Adrenal gland (tissue), 12 donors: ENCODE data around the gene NXPH1. TPM values are rescaled to one million over a fixed set of nuclear protein-coding genes. Genes with fewer than 3 reads are reported as not detected.

ENCODE experiments used
- DNase-seq, 7 donors: peaks; one replicate each; pipeline ENCODE4 v3.0.0-alpha.2; 2019 to 2020
- H3K27ac ChIP-seq, 5 donors: fragments of 200-600 bp; sonication (generic) in 4 of 5; 1 replicate in 3 of 5; 2 replicates in 2 of 5; pipeline versions ENCODE4 v1.5.1 to v1.8.0; 2016 to 2020; ENCODE audit warnings: mild to moderate bottlenecking in 1 of 5
- H3K27me3 ChIP-seq: fragments of 200-600 bp; 2 replicates; pipeline ENCODE4 v1.8.0; 2021
- H3K36me3 ChIP-seq, 2 donors: fragments of 200-600 bp; replicated peaks in 1 of 2; 1 replicate in 1 of 2; 2 replicates in 1 of 2; pipeline versions ENCODE4 v1.5.1 to v1.8.0; 2018 to 2022
- H3K4me1 ChIP-seq, 2 donors: fragments of 200-600 bp; replicated peaks in 1 of 2; 1 replicate in 1 of 2; 2 replicates in 1 of 2; pipeline versions ENCODE4 v1.5.1 to v1.8.0; 2018 to 2021
- H3K4me3 ChIP-seq, 4 donors: fragments of 200-600 bp; sonication (generic) in 3 of 4; one replicate each; pipeline ENCODE4 v1.5.1; 2016 to 2018
- H3K9me3 ChIP-seq, 3 donors: fragments of 200-600 bp; sonication (generic) in 1 of 3; replicated peaks in 1 of 3; 1 replicate in 2 of 3; 2 replicates in 1 of 3; pipeline versions ENCODE4 v1.5.1 to v1.8.0; 2016 to 2021
- POLR2A ChIP-seq, 2 donors: fragments of 450-650 bp; IDR thresholded peaks; one replicate each; pipeline ENCODE4 v1.6.1; 2017; ENCODE audit warnings: antibody characterized with exemption in 2 of 2, mild to moderate bottlenecking in 2 of 2, moderate library complexity in 1 of 2
- WGBS, 4 donors: extraction: QIAGEN DNeasy Blood & Tissue Kit in 2 of 4; methylation state at CpG; one replicate each; pipeline versions ENCODE4 v1.1.5 to v1.1.7; 2013 to 2017; 5-methylcytosine and 5-hydroxymethylcytosine counted together
- intact Hi-C, 2 donors: fragments of 100-400 bp; cut with DNase I; formaldehyde crosslinking; loops; one replicate each; pipeline versions ENCODE4 v1.14.1 to v1.15.0; 2022 to 2023
- polyA plus RNA-seq, 3 donors: library from polyadenylated mRNA; stranded (reverse); fragments of 200-250 nt in 2 of 3; fragments of 350-450 nt in 1 of 3; fragmentation: Illumina TruSeq in 1 of 3; extraction: RNeasy Lipid Tissue Mini Kit (QIAGEN cat#74804) in 1 of 3; gene quantifications; one replicate each; pipeline ENCODE4 v1.2.3, GENCODE V29; 2013 to 2014
- total RNA-seq, 9 donors: library from RNA; depleted of rRNA in 4 of 9; stranded (reverse); fragments of >200 nt in 4 of 9; fragments of 120-200 nt in 1 of 9; fragmentation: NEBNext Ultra II Directional in 1 of 9; extraction: Animal tissue kit (Norgen Biotek cat#: 25700) in 1 of 9; gene quantifications; one replicate each; pipeline versions ENCODE4 v1.1.0 to v1.2.4, GENCODE V29; 2013 to 2023
- TF ChIP-seq, protein P1 (sequence below), 6 experiments: fragments of 450-650 bp in 4 of 6; fragments of 200-600 bp in 2 of 6; sonication (generic) in 1 of 6; IDR thresholded peaks; 1 replicate in 5 of 6; 2 replicates in 1 of 6; pipeline versions ENCODE4 v1.5.1 to v1.8.0; 2016 to 2021; ENCODE audit warnings: antibody characterized with exemption in 6 of 6, mild to moderate bottlenecking in 2 of 6, moderate library complexity in 1 of 6
- donor health status: healthy with polysubstance abuse.
- donor health status: Bipolar disorder and iron deficiency.
- donor health status: DM: yes; HTN: yes; CAD: no.
- donor health status: DM: no; HTN: no; CAD: no.
- donor health status: DM: no; HTN: no; CAD: no.
- donor health status: DM: yes; HTN: yes; CAD: no.

NXPH1 gene
- total and polyA plus RNA-seq, 12 donors: 6.8 to 80.2 (median 40.7) TPM

DNA sequence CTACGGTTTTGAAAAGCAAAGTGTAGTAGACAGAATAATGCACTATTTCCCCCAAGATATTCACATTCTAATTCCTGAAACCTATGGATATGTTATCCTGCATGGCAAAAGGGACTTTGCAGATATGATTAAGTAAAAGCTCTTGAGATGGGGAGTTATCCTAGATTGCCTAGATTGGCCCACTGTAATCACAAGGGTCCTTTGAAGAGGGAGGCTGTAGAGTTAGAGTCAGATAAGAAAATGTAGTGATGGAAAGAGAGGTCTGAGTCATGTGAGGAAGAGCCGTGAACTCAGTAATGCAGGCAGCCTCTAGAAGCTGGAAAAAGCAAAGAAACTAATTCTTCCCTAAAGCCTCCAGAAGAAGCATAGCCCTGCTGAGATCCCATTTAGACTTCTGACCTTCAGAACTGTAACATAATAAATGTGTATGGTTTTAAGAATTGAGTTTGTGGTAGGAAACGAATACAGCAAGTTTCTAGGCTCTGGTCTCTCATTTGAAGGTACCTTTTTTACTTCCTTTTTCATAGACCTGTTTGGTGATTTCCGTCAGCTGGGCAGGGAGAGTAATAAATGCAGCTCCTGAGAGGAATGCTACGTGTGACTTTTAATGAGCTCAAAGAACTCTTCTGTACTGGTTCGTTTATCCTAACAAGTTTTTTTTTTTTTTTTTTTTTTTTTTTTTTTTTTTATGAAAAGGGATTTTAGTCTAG is 41.9 kb upstream of the NXPH1 start:
- H3K27me3 ChIP-seq: no peaks in the 10 kb centered on the region
- H3K36me3 ChIP-seq: no peaks in the 10 kb centered on the region
- no peaks in the 10 kb centered on the region for H3K9me3 ChIP-seq
- DNase-seq: no peak
- no peak overlapping the region for H3K4me3 ChIP-seq
- WGBS, 4 donors: 48 to 52% (median 50%) methylated on average over 6 of the region's 6 CpGs
- intact Hi-C loops: no loop called here
- TF ChIP-seq POLR2A (IDR thresholded peaks at IDR 0.05): no peak
- TF ChIP-seq, protein P1, sequence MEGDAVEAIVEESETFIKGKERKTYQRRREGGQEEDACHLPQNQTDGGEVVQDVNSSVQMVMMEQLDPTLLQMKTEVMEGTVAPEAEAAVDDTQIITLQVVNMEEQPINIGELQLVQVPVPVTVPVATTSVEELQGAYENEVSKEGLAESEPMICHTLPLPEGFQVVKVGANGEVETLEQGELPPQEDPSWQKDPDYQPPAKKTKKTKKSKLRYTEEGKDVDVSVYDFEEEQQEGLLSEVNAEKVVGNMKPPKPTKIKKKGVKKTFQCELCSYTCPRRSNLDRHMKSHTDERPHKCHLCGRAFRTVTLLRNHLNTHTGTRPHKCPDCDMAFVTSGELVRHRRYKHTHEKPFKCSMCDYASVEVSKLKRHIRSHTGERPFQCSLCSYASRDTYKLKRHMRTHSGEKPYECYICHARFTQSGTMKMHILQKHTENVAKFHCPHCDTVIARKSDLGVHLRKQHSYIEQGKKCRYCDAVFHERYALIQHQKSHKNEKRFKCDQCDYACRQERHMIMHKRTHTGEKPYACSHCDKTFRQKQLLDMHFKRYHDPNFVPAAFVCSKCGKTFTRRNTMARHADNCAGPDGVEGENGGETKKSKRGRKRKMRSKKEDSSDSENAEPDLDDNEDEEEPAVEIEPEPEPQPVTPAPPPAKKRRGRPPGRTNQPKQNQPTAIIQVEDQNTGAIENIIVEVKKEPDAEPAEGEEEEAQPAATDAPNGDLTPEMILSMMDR (IDR thresholded peaks at IDR 0.05): no peak
- H3K27ac ChIP-seq: no peak overlapping the region
- H3K4me1 ChIP-seq: no peaks in the 10 kb centered on the region

DNA sequence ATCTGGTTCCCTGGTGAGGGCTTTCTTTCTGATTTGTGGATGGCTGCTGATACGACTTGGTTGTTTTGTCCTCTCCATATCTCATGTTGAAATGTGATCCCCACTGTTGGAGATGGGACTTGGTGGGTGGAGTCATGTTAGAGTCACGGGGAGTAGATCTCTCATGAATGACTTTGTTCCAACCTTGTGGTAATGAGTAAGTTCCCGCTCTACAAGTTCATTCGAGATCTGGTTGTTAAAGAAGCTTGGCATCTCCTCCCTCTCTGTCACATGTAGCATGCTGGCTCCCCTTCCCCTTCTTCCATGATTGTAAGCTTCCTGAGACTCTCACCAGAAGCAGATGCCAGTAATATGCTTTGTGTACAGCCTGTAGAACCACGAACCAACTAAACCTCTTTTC is 37.1 kb upstream of the NXPH1 start:
- no peaks in the 10 kb centered on the region for H3K36me3 ChIP-seq
- H3K27me3 ChIP-seq: no peaks in the 10 kb centered on the region
- H3K27ac ChIP-seq: no peak overlapping the region
- H3K4me1 ChIP-seq: no peaks in the 10 kb centered on the region
- intact Hi-C loops: no loop called here
- DNase-seq: no peak
- H3K4me3 ChIP-seq: no peak overlapping the region
- H3K9me3 ChIP-seq: no peaks in the 10 kb centered on the region
- 77 to 88% (median 82%) methylated on average over 5 of the region's 5 CpGs for WGBS, 4 donors
- TF ChIP-seq POLR2A (IDR thresholded peaks at IDR 0.05): no peak
- TF ChIP-seq, protein P1 (IDR thresholded peaks at IDR 0.05): no peak

DNA sequence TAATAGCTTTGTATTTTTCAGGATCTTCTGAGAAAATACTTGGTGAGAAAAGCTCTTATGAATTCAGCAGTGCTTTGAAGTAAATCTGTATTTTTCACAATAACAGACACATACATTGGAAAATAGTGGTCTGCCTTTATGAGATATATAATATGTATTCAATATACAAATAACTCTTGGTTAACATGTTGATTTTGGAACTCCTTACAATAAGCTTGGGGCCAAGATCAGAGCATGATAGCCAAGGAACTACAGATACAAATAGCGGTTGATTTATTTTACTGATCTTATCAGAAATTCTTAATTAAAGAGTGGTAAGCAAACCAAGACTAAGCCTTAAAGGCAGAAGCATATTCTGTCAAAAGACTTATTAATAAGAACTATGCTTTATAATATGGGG is 24.5 kb upstream of the NXPH1 start:
- TF ChIP-seq, protein P1 (IDR thresholded peaks at IDR 0.05): no peak
- no peak for TF ChIP-seq POLR2A (IDR thresholded peaks at IDR 0.05)
- intact Hi-C loops: loop anchor here in 1 of 2 donors (10.0 kb wide), 1 partner anchor 1786 kb away; no protein-coding TSS in a partner anchor

DNA sequence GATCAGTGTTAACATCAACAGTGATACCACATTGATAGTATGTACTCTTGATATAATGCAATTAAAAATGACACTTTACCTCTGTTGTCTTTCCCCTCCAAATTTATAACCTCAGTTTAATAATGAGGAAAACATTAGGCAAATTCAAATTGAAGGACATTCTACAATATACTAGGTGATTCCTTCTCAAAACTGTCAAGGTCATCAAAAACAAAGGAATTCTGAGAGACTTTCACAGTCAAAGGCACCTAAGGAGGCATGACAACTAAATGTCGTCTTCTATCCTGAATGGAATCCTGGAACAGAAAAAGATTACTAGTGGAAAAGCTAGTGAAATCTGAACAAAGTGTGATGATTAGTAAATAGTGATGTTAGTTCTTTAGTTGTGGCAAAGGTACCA is 22.3 kb upstream of the NXPH1 start:
- Histone ChIP-seq H3K36me3 (no peaks in the 10 kb centered on the region), H3K4me3 (no peak overlapping the region), H3K4me1 (no peaks in the 10 kb centered on the region), H3K9me3 (no peaks in the 10 kb centered on the region), H3K27ac (no peak overlapping the region), H3K27me3 (no peaks in the 10 kb centered on the region)
- intact Hi-C loops: no loop called here
- WGBS, 4 donors: 72 to 88% (median 76%) methylated on average over 1 of the region's 1 CpG
- TF ChIP-seq, protein P1 (IDR thresholded peaks at IDR 0.05): no peak
- no peak for DNase-seq

More for the DNA sequence above, 24.5 kb upstream of the NXPH1 start:
- Histone ChIP-seq H3K27me3 (no peaks in the 10 kb centered on the region), H3K4me3 (no peak overlapping the region), H3K4me1 (no peaks in the 10 kb centered on the region), H3K27ac (no peak overlapping the region), H3K9me3 (no peaks in the 10 kb centered on the region), H3K36me3 (no peaks in the 10 kb centered on the region)
- DNase-seq: no peak
- 77 to 92% (median 90%) methylated on average over 1 of the region's 1 CpG for WGBS, 4 donors
